Measurements from ENCODE around the gene PARVB. TPM values are rescaled to one million over a fixed set of nuclear protein-coding genes. Genes with fewer than 3 reads are reported as not detected.

PARVB gene
- total RNA-seq, 2 donors from 2014 or later, result 4.5 to 11.4 TPM

DNA sequence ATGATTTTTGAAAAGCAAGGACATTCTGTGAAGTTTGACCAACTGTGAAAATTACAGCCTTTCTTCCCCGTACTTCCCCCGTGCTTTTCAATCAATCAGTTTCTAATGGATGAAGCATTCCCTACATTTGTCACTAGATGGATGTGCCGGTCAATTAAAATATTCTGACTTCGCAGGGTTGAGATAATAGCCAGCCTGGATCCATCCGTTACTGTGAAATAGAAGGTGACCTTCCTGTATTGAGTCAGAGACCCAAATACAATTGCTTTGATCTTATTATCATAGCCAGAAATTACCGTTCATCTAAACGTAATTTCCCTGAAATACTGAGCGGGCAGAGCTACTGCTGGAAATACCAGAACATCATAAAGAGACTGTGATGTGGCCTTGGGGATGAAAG is 21.1 kb upstream of the PARVB start:
- H3K9me3 ChIP-seq, result no peaks in the 10 kb centered on the region
- H3K4me1 ChIP-seq, result no peaks in the 10 kb centered on the region
- TF ChIP-seq, protein P1, sequence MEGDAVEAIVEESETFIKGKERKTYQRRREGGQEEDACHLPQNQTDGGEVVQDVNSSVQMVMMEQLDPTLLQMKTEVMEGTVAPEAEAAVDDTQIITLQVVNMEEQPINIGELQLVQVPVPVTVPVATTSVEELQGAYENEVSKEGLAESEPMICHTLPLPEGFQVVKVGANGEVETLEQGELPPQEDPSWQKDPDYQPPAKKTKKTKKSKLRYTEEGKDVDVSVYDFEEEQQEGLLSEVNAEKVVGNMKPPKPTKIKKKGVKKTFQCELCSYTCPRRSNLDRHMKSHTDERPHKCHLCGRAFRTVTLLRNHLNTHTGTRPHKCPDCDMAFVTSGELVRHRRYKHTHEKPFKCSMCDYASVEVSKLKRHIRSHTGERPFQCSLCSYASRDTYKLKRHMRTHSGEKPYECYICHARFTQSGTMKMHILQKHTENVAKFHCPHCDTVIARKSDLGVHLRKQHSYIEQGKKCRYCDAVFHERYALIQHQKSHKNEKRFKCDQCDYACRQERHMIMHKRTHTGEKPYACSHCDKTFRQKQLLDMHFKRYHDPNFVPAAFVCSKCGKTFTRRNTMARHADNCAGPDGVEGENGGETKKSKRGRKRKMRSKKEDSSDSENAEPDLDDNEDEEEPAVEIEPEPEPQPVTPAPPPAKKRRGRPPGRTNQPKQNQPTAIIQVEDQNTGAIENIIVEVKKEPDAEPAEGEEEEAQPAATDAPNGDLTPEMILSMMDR (IDR thresholded peaks at IDR 0.05), result no peak
- H3K9ac ChIP-seq (ENCODE audit: low read depth in 2 of 2, low read length in 2 of 2), result no peak overlapping the region
- no peaks in the 10 kb centered on the region for H3K36me3 ChIP-seq
- H3K4me3 ChIP-seq, result no peak overlapping the region
- intact Hi-C loops (cut with DNase I), result no loop called here
- no peaks in the 10 kb centered on the region for H3K27me3 ChIP-seq
- H3K27ac ChIP-seq, result no peak overlapping the region
- DNase-seq, result no peak

DNA sequence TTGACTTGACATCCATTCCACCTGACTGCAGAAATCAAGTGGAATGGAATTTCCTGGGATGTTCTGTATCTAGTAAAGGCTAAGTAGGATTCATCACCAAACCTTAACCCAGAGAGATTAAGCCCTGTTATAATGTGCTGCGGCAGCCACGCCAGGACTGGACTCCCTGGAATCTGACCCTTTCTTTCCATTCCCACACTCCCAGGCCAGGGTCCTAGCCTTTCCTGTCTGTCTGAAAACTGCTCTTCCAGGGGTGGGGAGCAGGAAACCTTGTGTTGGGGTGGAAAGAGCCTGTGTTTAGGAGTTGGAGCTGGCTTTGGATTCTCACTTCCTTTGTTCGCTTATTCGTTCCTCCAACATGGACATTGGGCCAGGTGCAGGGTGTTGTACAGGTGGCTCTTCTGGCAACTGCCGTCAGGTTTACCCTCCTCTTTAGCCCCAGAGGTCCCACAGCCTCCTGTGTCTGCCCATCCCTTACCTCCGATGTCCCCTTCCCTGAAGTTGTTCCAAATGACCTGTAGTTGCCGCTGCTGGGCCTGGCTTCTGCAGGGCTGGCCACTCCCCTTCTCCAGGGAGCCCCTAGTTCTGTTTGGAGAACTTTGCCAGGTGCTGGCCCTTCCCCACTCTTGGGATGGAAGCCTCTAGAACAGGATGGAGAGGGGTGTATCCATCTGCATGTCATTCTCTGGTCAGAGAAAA is 20.5 kb upstream of the PARVB start:
- DNase-seq, result no peak
- no peaks in the 10 kb centered on the region for H3K27me3 ChIP-seq
- intact Hi-C loops (cut with DNase I), result no loop called here
- H3K9ac ChIP-seq (ENCODE audit: low read depth in 2 of 2, low read length in 2 of 2), result no peak overlapping the region
- H3K36me3 ChIP-seq, result no peaks in the 10 kb centered on the region
- H3K27ac ChIP-seq, result no peak overlapping the region
- H3K4me1 ChIP-seq, result no peaks in the 10 kb centered on the region
- H3K4me3 ChIP-seq, result no peak overlapping the region
- TF ChIP-seq, protein P1 (IDR thresholded peaks at IDR 0.05), result no peak
- no peaks in the 10 kb centered on the region for H3K9me3 ChIP-seq

DNA sequence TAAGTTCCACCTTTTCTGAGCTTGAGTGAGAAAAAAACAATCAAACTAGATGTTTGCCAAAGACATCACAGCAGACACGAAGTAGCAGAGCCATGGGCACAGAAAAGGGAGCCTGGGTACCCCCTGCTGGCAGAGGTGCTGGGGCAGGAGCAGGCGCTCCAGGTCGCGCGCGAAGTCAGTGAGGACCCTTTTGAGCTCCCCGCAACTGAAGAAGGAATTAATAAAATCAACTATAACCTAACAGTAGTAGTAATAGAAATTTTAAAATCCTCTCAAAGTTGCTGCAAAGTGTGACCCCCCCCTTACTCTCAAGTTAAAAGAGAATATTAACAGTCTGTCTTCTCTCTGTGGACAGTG is 20.0 kb upstream of the PARVB start:
- no peak overlapping the region for H3K9ac ChIP-seq (ENCODE audit: low read depth in 2 of 2, low read length in 2 of 2)
- no peak for DNase-seq
- no peaks in the 10 kb centered on the region for H3K4me1 ChIP-seq
- H3K4me3 ChIP-seq, result no peak overlapping the region
- intact Hi-C loops (cut with DNase I), result no loop called here
- H3K27ac ChIP-seq, result no peak overlapping the region
- H3K27me3 ChIP-seq, result no peaks in the 10 kb centered on the region
- TF ChIP-seq, protein P1 (IDR thresholded peaks at IDR 0.05), result no peak
- no peaks in the 10 kb centered on the region for H3K36me3 ChIP-seq
- no peaks in the 10 kb centered on the region for H3K9me3 ChIP-seq

DNA sequence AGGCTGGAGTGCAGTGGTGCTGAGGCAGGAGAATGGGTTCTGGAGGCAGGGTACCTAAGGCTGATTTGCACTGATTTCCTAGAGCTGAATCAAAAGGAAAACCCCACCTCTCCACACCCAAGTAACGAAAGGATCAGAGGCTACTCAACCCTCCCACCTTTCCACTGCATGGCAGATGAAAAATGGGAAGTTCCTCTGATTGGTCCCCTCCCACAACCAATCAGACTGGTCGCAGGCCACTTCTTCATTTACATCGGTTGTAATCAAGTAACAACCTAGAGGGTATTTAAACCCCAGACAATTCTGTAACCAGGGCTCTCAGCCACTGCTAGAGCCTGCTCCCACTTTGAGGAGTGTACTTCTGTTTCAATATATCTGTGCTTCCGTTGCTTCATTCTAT is 18.6 kb upstream of the PARVB start:
- TF ChIP-seq, protein P1 (IDR thresholded peaks at IDR 0.05), result no peak
- no peaks in the 10 kb centered on the region for H3K4me1 ChIP-seq
- H3K27me3 ChIP-seq, result no peaks in the 10 kb centered on the region
- H3K4me3 ChIP-seq, result no peak overlapping the region
- intact Hi-C loops (cut with DNase I), result no loop called here
- H3K27ac ChIP-seq, result no peak overlapping the region
- H3K9ac ChIP-seq (ENCODE audit: low read depth in 2 of 2, low read length in 2 of 2), result no peak overlapping the region
- no peak for DNase-seq
- no peaks in the 10 kb centered on the region for H3K9me3 ChIP-seq
- H3K36me3 ChIP-seq, result no peaks in the 10 kb centered on the region

DNA sequence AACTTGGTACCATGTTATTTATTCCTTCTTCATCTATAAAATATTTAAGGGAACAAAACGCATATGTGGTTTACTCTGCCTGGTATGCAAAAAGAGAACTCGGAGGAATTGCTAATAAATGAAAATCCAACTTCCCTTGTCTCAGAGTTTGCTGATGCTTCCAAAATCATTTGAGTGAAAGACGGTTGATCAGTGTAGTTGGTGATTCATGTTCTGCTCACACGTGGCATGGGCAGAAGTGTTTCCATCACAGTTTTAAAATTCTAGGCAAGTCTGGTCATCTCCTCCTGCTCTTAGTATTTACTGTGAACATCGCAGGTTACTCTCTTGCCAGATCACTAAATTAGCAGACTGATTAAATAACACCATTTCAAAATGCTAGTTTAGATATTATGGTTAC is 11.9 kb upstream of the PARVB start:
- Histone ChIP-seq H3K27ac (no peak overlapping the region), H3K27me3 (no peaks in the 10 kb centered on the region), H3K9me3 (no peaks in the 10 kb centered on the region), H3K9ac (ENCODE audit: low read depth in 2 of 2, low read length in 2 of 2) (no peak overlapping the region), H3K36me3 (no peaks in the 10 kb centered on the region), H3K4me1 (no peaks in the 10 kb centered on the region), H3K4me3 (no peak overlapping the region)
- intact Hi-C loops (cut with DNase I), result no loop called here
- no peak for DNase-seq
- TF ChIP-seq, protein P1 (IDR thresholded peaks at IDR 0.05), result no peak

Data from colonic mucosa (tissue), 4 donors.